ENCODE measurements around the gene PRMT1.

PRMT1 gene

GRCh38 chr19:49687566-49688316 lies 10.7 kb downstream of the PRMT1 start:
- FAIRE-seq (no peak), DNase-seq (ENCODE audit: insufficient read length, low spot score) (no peak)

- no peak for DNase-seq (ENCODE audit: insufficient read length, low spot score)
- no peak for FAIRE-seq
Observed at GRCh38 chr19:49688531-49689132, 11.6 kb downstream of the PRMT1 start.

- DNase-seq (ENCODE audit: insufficient read length, low spot score), result no peak
- no peak for FAIRE-seq
Observed at GRCh38 chr19:49689133-49690078, 12.3 kb downstream of the PRMT1 start, which contains the start of gene ADM5. ADM5 (plus strand) TSS chr19:49689594; CDS start chr19:49689838, 244 bp downstream.

GRCh38 chr19:49690079-49690655 lies 13.1 kb downstream of the PRMT1 start:
- FAIRE-seq, result no peak

GRCh38 chr19:49690656-49691242 lies 13.7 kb downstream of the PRMT1 start, which contains the start of gene CPT1C:
CPT1C (plus strand) TSS chr19:49691116; CDS start chr19:49692253, 1,137 bp downstream.
- DNase-seq (ENCODE audit: insufficient read length, low spot score), result no peak

More at GRCh38 chr19:49690079-49690655, 13.1 kb downstream of the PRMT1 start:
- no peak for DNase-seq (ENCODE audit: insufficient read length, low spot score)

GRCh38 chr19:49691243-49692146 lies 14.4 kb downstream of the PRMT1 start:
- FAIRE-seq, result no peak
- DNase-seq (ENCODE audit: insufficient read length, low spot score), result no peak

More at GRCh38 chr19:49690656-49691242, 13.7 kb downstream of the PRMT1 start, which contains the start of gene CPT1C:
- FAIRE-seq, result peak; percentile 76

GRCh38 chr19:49692147-49692506 lies 15.1 kb downstream of the PRMT1 start:
- no peak for DNase-seq (ENCODE audit: insufficient read length, low spot score)

GRCh38 chr19:49696115-49696514 lies 19.0 kb downstream of the PRMT1 start:
- FAIRE-seq, result no peak
- no peak for DNase-seq (ENCODE audit: insufficient read length, low spot score)

More at GRCh38 chr19:49692147-49692506, 15.1 kb downstream of the PRMT1 start:
- no peak for FAIRE-seq

GRCh38 chr19:49696865-49697264 lies 19.8 kb downstream of the PRMT1 start:
- FAIRE-seq (no peak), DNase-seq (ENCODE audit: insufficient read length, low spot score) (no peak)

GRCh38 chr19:49699364-49699763 lies 22.3 kb downstream of the PRMT1 start:
- DNase-seq (ENCODE audit: insufficient read length, low spot score) (no peak), FAIRE-seq (no peak)

- DNase-seq (ENCODE audit: insufficient read length, low spot score) (no peak), FAIRE-seq (no peak)
Observed at GRCh38 chr19:49700563-49700962, 23.5 kb downstream of the PRMT1 start.

GRCh38 chr19:49701271-49701786 lies 24.3 kb downstream of the PRMT1 start:
- DNase-seq (ENCODE audit: insufficient read length, low spot score) (no peak), FAIRE-seq (no peak)

GRCh38 chr19:49704888-49705642 lies 28.0 kb downstream of the PRMT1 start:
- no peak for FAIRE-seq

GRCh38 chr19:49705919-49706318 lies 28.8 kb downstream of the PRMT1 start:
- no peak for DNase-seq (ENCODE audit: insufficient read length, low spot score)
- FAIRE-seq, result no peak

More at GRCh38 chr19:49704888-49705642, 28.0 kb downstream of the PRMT1 start:
- no peak for DNase-seq (ENCODE audit: insufficient read length, low spot score)

GRCh38 chr19:49710372-49710951 lies 33.4 kb downstream of the PRMT1 start:
- FAIRE-seq (no peak), DNase-seq (ENCODE audit: insufficient read length, low spot score) (no peak)

- DNase-seq (ENCODE audit: insufficient read length, low spot score) (no peak), FAIRE-seq (no peak)
Observed at GRCh38 chr19:49712397-49712859, 35.4 kb downstream of the PRMT1 start.

GRCh38 chr19:49713236-49713845 lies 36.3 kb downstream of the PRMT1 start:
- no peak for DNase-seq (ENCODE audit: insufficient read length, low spot score)

More at GRCh38 chr19:49713236-49713845, 36.3 kb downstream of the PRMT1 start:
- no peak for FAIRE-seq

Data from GM19239 (cell line).